ENCODE data around the gene FLNB.

FLNB gene

DNA sequence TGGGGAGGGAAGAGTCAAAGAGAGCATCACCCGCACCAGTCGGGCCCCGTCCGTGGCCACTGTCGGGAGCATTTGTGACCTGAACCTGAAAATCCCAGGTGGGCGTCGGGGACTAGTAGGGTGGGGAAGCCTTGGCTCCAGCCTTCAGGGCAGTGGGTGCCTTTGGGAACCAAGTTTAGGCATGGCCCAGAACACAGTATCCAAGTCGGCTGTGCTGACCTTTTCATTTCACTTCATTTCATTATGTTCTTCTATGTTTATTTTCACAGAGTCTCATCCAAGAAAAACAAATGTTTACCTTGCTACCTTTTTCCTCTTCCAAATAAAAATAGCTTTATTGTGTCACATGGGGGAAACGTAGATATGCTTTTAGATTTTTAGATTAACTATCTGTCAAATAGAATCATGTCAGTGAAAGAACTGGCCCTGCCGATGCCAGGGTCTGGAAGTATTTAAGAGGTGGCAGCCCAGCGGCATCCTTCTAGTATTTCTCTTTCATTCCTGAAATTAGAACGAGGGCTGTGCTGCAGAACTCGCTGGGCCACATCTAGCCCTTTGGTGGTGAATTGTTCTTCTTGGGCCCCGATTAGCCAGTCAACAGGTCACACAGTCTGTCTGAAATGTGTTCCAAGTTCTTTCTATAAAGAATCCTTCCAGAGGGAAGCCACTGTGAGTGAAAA lies 142.0 kb downstream of the FLNB start:
- no peak for DNase-seq

DNA sequence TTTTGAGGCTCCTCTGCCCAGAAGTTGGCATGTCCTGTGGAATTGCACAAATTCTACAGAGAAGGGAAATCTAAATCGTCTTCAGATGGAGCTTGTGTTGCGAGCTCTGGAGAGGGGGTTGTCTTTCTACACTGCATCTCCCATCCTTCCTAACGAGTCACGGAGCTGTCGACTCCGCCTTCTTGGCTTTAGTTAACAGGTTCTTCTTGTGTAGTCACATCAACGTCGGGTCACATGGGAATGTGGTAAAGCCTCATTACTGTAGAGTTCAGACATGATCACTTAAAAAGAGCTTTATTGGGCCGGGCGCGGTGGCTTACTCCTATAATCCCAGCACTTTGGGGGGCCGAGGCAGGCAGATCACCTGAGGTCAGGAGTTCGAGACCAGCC lies 142.6 kb downstream of the FLNB start:
- DNase-seq = no peak

DNA sequence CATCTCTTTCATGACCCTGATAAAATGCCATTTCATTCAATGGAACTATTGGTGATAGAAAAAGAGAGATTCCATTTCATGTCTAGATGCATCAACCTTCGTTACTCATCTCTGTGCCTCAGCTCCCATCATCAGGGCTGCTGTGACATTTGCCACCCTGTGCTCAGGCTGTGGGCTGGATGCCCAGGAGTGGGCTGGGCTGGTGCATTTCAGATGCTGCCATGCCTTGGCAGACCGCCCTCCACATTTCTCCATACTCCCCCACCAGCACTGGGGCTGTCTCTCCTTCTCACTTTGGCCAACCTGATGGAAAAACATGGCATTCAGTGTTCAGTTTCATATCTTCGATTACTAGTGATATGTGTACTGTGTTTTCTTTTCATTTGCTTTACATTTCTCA lies 143.4 kb downstream of the FLNB start:
- DNase-seq = no peak

DNA sequence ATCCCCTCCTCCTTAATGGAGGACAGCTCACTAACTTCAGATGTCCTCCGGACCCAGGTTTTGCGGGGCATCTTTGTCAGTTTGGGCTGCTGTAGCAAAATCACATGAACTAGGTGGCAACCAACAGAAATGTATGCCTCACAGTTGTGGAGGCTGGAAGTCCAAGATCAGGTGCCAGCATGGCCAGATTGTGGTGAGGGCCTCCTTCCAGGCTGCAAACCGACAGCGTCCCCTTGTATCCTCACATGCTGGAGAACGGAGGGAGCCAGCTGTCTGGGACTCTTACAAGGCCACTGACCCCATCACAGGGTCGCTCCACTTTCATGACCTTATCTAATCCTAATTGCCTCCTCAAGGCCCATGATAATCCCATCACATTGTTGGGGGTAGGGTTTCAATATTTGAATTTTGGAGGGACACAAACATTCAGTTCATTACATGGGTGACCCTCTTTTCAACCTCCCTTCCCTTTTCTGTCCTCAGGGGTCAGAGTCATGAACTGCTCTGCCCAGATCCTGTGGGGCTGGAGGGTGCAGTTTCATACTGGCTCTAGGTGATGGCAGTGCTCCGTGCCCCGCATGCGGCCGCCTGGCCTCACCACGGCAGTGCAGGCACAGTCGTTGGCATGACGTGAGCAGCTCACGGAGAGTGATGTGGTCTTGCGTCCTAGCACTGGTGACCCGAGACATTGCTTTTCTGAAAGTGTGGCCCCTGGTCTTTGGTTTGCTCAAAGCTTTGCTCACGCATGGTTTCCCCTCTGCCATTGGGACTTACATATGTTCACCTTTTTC lies 144.2 kb downstream of the FLNB start:
- DNase-seq = no peak

DNA sequence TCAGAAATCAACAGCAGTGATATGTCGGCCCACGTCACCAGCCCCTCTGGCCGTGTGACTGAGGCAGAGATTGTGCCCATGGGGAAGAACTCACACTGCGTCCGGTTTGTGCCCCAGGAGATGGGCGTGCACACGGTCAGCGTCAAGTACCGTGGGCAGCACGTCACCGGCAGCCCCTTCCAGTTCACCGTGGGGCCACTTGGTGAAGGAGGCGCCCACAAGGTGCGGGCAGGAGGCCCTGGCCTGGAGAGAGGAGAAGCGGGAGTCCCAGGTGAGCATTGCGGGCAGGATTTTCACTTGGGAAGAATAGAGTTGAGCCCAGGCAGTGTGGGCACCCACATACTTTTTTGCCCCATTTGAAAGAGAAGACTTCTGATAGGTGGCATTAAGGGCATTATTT lies 145.1 kb downstream of the FLNB start:
- DNase-seq = no peak

DNA sequence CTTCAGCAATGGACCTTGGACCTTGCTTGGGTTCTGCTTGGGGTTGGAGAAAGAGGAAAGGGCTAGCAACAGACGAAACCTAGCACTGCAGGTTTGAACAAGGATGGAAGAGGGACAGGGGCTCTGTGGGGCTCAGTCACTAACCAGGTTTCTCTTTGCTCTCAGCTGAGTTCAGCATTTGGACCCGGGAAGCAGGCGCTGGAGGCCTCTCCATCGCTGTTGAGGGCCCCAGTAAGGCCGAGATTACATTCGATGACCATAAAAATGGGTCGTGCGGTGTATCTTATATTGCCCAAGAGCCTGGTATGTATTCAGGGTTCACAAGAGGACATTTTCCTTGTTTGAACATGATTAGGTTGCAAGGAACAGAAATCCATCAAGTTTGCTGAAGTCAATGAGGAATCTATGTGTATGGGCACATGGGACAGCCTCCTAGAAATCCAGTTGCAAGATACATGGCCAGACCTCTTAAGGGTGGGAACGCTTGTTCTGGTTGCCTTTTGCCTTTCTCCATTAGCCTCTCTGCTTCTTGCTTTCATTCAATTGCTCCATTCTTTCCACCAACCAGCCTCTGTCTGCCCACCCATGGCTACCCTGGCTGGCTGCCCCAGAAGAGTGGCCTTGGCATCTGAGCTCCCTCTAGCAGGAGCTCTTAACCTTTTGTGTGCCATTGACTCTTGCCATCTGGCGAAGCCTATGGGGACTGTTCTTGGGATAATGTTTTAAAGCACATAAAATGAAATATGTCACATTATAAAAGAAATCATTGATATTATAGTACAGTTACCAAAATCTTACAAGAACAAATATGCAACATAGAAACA lies 146.6 kb downstream of the FLNB start:
- no peak for DNase-seq

DNA sequence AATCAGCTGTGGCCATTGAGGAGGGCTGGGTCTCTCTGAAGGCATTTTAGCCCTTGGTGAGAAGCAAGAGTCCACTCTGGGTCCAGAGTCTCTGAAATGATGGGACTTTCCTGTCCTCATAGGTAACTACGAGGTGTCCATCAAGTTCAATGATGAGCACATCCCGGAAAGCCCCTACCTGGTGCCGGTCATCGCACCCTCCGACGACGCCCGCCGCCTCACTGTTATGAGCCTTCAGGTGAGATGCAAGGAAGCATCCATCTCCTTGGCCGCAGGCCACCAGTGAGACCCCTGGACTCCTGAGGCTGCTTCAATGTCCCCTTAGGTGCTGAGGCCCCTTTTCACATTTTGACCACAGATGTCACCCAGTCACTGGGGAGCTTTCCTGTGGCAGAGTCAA lies 147.6 kb downstream of the FLNB start:
- DNase-seq = no peak

DNA sequence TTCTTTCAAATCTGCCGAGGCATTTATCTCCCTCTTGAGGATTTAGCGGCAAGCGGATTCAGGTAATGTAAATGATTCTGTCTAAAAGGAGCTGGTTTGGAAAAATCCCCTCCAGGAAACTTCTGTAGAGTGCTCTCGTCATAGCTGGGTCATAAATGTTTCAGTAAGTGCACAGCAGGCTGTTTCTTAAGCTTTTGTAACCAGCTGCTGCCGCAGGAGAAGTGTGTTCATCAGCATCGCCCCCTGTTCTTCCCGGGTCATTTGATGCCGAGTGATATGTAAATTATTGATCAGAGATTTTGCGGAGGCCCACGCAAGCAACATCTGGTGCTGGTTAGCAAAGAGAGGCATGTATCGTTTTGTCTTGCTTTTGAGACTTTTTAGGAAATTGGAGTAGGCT lies 149.5 kb downstream of the FLNB start:
- no peak for DNase-seq

DNA sequence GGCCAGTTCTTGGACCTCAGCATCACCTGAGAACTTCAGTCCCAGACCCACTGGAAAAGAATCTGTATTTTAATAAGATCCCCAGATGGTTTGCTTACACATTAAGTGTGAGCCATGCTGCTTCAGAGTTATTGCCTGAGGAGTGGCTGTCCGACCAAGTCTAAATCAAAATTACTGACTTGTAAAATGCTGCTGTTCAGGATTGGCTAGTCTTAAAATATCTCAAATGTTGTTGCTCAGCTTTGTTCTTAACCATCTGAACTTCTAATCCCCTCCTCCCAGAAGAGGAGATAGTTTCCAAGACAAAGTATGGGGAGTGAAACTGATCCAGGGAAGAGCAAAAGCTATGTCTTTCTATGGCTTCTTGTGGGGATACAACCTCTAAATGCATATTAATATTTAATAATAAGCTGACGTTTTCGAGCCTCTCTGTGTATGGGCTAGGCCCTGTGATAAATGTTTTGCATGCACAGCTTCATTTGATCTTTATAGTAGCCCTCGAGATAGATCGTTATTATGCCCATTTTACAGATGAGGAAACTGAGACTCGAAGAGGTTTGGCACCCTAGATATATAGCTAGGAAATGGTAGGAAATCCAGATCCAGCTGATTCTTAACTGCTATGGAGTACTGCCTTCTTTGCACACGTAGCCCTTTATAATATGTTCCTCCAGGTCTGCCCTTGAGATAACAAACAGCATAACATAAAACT lies 150.4 kb downstream of the FLNB start:
- DNase-seq = no peak

DNA sequence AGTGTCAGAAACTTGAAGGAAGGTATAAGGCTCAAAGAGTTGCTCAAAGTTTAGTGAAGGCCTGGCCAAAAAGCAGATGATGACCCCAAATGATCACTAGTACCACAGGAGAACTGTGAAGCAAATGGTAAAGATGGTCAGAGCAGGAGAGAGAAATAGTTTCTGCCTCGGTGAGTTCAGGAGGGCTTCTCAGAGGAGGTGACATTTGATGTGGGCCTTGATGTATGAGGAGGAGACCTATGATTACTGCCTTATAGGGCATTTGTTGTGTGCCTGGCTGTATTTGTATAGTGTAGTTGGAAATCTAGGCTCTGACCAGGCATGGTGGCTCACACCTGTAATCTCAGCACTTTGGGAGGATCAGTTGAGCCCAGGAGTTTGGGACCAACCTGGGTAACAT lies 152.2 kb downstream of the FLNB start:
- DNase-seq = no peak

DNA sequence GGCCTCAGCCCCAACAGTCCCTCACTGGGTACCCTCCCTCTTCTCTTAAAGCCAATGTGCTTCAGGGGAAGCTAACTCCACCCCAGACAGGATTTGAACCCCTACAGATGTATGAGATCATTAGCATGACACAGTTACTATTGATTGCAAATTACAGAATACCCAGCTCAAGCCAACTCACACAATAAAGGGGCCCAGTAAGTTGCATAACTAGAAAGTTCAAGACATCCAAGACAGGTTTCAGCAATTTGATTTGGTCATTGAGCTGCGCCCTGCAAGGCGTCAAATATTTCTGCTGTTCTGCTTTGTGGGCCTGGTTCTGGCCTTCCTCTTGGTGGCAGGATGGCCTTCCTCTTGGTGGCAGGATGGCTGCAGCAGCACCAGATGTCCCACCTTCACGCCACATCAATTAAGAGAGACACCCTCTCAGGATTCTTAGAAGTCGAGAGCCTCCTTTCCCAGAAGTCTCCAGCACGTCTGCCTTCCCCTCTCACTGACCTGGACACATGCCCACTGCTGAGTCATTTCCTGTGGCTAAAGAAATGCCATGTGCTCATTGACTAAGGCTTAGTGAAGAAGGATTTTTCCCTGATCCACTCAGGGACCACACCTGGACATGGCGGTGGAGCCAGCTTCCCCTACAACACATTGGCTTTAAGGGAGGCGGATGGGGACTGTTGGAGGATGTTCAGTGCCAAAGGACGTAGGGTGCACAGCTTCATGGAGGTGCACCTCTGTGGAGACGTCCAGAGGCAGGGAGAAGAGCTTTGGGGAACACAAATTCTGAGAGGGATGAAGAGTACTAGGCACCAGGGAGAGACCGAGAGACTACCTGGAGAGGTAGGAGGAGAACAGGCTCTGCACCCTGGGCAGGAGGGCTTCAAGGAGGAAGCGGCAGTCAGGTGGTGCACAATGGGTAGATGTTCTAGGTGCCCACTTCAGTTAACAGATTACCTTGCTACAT lies 153.5 kb downstream of the FLNB start:
- DNase-seq = no peak

DNA sequence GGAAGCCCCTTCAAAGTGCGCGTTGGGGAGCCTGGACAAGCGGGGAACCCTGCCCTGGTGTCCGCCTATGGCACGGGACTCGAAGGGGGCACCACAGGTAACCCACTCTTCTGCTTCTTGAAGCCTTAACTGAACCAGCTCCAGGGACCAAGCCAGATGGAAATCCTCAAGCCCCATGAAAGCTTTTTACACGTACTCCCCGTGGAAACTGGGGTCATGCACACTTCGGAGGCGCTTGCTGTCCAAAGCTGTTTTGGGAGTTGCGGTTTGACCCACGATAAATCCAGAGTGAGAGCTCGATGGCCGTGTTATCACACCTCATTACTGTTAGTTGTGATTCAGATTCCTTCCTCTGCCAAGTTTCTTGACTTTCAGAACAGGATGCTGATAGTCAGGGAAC lies 155.0 kb downstream of the FLNB start:
- DNase-seq = no peak

DNA sequence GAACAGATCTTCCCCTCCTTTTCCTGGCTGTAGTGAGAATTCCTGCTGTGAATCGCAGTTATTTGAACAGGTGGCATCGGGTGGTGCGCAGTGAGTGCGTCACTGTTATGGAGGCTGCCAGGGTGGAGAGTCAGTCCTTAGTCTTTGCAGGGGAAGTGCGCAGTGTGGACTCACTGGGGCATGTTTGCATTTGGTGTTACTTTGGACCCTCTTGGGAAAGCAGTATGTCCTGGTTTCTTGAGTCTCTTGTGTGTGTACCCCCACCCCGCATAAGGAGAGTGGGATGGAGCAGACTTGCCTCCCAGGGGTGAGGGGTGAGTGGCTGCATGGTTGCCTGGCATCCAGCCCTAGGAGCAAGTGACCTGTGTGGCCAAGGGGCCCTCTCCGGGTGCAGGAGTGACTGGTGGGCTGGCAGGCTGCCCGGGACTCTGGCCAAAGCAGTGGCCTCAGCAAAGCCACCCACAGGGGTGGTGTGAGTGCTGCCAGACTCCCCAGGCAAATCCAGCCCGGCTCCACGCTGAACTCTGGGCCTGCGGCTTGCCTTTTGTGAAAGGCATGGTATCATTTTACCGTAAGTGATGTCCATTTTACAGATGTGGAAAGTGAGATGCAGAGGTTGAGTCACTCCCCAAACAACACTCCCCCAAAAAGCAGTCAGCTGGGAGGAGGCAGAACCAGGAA lies 156.1 kb downstream of the FLNB start:
- DNase-seq = no peak

DNA sequence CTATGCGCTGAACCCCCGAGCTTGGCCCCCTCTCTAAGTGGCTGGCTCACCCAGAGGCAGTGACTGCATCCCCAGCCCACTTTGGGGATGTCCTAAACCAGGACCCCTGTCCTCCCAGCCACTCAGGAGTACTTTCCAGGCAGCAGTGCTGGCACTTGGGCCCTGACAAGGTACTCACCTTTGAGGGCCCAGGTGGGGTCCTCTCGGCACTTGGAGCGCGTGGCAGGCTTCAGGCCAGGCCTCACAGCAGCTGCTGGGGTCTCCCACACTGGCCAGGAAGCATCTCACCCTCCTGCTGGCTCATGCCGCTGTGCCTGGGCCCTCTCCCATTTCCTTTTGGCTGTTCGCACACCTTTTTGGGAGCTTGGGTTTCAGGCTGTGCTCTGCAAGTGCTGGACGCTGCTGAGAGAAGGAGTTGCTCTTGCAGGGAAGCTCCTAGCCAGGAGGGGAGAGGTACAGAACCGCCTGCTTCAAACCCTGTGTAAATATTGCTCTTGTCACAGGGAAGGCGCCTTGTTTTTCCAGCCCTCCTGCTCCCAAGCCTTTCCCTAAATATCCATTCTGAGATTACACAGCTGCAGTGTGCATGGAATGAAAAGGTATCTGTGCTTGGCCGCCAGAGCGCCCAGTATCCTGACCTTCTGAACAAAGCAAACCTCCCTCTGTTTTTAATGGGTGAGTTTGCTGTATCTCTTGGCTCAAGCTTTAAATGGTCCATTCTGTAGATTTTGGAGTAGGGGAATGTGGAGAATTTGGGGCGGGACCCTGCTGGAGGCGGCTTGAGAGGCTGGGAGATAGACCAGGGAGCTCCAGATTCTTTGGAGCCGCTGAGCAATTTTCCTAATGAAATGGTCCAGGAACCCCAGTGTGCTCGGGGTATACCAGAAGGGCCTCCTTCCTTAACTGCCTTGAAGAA lies 156.9 kb downstream of the FLNB start:
- no peak for DNase-seq

DNA sequence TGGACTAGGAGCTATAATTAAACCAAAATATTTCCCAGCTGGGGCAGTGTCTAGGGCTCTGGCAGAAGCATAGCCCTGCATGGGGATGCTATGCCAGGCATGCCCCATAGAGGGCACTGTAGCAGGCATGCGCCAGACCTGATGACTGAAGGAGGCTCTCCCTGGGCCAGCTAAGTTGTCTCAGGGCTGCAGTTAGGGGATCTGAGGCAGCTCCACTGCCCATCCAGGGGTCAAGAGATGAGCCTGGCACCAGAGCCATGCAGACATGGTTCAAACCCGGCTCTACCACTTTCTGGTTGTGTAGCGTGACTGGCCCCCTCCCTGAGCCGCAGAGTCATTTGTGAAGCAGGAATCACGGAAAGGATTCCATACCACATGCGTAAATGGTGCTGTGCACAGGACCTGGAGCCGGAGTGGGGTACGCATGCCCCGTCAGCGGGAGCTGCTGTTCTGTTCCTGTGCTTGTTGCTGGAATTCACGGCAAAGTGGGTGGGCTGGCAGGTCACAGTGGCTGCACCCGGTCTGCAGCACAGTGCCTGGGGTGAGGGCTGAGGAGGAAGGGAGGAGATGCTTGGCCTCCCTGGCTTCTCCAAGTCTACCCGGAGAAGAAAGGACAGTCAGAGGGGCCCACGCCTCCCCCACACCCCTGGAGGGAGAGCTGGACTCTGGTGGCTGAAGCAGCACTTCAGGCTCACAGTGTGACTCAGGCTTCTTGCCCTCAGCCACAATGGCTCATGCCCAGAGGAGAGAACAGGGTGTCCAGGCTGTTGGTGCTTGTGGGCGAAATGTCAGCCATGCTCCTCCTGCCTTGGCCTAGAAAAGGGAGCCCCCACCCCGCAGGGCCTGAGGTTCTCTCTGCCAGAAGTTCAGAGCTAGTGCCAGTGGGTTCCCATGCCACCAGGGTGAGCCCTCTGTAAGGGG lies 159.5 kb downstream of the FLNB start:
- no peak for DNase-seq

DNA sequence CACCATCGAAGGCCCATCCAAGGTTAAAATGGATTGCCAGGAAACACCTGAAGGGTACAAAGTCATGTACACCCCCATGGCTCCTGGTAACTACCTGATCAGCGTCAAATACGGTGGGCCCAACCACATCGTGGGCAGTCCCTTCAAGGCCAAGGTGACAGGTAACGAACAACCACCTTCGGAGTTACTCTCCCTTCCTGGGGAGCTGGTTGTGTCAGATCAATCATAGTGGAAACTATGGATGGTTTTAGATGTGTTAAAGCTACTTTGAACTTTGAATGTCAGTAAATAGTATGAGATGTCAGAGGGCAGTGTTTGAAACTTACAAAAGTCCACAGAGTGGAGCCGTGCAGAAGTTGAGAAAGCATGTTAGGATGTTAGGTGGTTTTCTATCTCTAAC lies 160.3 kb downstream of the FLNB start:
- no peak for DNase-seq

DNA sequence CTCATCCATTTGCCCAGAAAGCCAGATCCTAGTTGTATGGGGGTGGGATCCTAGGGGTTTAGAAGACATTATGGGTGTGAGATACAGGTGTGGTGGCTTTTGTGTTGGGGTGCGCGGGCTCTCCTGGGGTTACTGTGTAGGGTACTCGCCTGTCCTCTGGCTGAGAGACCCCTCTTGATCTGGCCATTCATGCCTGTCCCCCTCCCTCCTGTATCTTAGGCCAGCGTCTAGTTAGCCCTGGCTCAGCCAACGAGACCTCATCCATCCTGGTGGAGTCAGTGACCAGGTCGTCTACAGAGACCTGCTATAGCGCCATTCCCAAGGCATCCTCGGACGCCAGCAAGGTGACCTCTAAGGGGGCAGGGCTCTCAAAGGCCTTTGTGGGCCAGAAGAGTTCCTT lies 161.1 kb downstream of the FLNB start:
- DNase-seq = no peak

DNA sequence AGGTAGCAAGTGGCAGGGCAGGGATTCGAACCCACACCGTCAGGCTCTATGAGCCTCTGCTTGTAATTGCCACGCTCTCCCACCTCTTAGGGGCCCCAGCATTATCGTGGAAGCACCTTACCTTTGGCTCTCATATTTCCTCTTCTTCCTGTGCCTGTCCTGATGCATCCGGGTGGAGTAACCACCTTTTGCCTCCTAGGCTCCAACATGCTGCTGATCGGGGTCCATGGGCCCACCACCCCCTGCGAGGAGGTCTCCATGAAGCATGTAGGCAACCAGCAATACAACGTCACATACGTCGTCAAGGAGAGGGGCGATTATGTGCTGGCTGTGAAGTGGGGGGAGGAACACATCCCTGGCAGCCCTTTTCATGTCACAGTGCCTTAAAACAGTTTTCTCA lies 162.2 kb downstream of the FLNB start:
- no peak for DNase-seq

DNA sequence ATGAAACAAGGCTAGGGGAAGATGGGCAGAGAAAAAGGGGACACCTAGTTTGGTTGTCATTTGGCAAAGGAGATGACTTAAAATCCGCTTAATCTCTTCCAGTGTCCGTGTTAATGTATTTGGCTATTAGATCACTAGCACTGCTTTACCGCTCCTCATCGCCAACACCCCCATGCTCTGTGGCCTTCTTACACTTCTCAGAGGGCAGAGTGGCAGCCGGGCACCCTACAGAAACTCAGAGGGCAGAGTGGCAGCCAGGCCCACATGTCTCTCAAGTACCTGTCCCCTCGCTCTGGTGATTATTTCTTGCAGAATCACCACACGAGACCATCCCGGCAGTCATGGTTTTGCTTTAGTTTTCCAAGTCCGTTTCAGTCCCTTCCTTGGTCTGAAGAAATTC lies 162.9 kb downstream of the FLNB start:
- DNase-seq = no peak

All from activated gamma-delta T cell (primary cell).